Activated T-cell treated with anti-CD3 and anti-CD28 coated beads, Interleukin-2, amount 50 U/mL, for 48 hours (primary cell): ENCODE data around the gene ACYP2.

Experiments used
- DNase-seq, 2 experiments: peaks; one replicate each; pipeline ENCODE4 v3.0.0-alpha.2; 2020

ACYP2 gene

DNA sequence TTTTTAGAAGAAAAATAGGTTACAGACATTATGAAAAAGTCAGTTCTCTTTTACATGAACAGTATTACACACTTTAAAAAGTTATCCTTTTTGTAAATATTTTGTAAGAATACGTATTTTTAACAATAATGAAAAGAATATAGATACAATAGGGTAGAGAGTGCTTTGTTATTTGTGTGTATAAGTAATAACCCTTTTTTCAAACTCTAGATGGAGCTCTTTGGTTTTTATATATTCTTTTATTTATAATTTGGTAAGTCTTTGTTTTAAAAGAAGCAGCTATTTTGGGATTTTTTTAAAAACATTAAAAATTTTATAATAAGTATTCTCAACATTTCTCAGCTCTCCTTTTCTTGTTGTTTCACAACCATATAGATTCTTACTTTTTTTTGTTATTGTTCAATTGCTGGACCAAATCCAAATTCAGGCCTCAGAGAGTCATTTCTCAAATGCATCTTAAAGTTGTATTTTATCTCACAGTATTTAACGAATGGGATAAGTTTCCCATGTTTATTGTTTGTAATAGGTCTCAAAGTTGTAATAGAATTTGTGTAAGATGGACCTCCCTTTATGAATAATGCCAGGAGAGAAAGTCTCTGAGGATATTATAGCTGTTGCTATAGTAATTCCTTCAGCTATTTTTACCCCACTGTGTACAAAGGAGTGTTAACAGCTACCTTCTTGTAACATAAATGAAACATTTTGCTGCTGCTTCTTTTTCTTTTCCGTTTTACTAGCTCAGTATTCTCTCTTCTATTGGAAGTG, 46.4 kb downstream of the ACYP2 start:
- no peak for DNase-seq

DNA sequence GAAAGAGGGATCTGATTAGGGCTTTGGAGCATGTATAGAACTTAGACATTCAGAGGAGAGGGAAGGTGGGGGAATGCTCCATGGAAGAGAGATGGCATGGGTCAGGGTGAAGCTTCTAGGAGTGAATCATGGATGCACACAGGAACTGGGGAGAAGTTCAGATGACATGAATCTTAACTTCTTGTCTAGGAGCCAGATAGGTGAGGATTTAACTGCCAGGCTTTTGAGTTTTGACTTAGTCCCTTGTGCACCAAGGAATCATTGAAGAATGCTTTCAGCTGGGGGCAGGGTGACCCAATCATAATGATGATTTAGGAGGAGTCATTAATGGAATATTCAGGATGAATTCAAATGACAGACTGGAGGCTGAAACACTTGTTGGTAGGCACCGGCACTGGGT, 48.7 kb downstream of the ACYP2 start:
- no peak for DNase-seq

DNA sequence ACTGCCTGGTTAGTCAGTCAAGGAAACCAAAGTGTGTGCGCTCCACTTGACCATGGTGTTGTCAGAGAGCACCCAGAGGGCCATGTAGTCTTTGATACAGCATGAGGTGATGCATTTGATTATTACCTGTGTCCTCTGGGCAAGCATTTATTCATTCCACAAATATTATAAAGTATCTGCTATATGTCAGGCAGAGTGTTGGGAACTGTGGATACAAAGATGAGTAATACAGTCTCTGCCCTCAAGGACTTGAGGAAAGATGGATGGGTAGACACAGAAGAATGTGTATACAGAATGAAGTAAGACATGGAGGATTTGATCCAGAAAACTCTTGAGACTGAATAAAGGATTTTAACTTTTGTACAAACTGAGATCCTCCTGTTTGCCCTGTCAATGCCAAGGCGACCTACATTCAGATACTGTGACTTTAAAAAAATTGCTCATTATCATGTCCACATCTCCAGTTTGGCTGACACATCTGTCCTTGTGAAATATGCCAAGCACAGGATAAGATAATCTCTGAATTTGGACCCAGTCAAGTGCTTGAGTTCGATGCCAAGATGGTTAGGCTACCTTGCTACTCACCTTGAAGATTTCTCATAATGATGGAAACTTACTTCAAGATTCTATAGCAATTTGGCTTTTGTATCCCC, 50.8 kb downstream of the ACYP2 start:
- no peak for DNase-seq

DNA sequence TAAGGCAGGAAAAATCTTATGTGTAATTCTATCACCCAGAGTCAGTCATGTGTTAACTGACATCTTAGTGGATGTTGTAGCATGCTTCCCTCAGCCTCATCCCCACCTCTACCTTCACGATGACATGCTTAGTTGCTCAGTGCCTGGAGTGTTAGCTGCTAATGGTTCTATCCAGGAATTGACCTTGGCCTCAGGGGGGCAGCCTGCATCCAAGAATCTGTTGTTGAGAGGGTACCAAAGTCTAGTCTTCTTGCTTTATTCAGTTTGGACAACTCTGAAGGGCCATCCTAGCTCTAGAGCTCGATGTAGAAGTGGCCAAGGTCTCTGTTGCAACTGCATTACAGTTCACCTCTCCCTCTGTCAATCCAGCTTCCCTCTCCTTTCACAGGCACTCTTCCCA, 61.2 kb downstream of the ACYP2 start:
- DNase-seq: no peak

DNA sequence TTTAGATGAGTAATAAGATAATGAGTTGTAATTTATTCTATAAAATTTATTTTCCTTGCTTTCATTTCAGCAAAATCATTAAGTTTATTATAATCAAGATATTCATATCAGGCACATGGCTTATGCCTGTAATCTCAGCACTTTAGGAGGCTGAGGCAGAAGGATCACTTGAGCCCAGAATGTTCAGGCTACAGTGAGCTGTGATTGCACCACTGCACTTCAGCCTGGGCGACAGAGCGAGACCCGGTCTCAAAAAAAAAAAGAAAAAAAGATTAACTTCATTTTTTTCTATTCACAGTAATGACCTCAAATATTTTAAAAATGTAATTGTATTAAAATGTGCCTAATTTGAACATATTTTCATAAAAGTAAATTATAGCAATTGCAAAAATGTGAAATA, 67.9 kb downstream of the ACYP2 start:
- DNase-seq: no peak

DNA sequence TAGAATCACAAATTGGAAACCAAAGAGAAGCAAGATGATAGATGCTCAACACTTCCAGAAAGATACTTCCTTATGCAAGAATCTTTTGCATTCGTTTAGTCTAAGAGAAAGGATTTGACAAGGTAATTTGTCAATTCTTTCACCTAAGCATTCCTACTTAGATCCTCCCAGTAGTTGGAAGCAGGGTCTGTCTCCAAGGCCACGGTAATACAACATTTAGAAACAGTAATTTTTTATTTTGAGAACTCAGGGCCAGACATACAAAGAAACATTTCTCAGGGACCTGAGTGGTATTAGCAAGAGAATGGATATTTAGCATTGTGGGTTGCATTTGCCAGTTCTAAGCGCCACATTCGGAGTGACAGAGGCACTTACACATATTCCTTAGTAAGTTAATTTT, 68.6 kb downstream of the ACYP2 start:
- DNase-seq: no peak

DNA sequence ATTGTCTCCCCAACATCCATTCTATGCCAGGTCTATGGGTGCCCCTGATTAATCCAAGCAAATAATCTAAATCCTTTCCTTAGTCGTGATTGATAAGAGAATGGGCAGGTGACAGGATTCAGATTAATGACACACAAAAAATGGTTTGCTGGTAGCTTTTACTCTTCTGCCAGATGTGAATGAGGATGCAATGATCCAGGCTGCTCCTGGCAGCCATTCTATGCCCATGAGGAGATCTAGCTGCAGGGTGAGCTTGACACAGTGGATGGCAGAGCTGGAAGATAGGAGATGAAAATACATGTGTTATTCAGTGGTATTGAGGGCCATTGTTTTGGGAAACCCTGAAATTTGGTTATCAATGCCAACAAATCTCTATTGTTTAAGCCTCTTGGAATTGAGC, 69.7 kb downstream of the ACYP2 start:
- DNase-seq: no peak

DNA sequence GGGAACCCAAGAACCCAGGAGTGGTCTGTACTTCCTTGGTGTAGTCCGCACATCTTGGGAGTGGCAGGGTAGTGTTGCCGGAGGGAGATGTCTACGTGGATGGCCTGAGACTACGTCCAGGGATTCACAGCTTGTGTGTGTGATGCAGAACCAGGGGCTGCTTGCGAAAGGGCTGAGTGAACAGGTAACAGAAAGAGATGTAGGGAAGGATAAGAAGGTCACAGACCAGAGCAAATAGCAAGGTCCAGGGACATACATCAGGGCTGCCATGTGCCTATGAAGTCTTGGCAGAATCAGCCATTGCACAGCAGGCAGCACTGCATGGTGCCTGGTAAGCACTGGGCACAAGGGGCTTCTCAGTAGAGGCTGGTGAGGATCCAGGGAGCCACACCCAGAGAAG, 71.9 kb downstream of the ACYP2 start:
- no peak for DNase-seq

DNA sequence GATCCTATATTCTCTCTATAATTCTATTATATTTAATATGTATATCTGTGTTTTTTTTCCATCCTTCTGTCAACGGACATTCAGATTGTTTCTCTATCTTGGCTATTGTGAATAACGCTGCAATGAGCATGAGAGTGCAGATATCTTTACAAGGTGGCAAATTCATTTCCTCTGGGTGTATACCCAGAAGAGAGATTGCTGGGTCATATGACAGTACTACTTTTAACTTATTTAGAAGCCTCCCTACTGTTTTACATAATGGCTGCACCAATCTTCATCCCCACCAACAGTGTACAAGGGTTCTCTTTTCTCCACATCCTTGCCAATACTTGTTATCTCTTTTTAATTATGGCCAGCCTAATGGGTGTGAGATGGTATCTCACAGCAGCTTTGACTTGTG, 74.1 kb downstream of the ACYP2 start:
- no peak for DNase-seq

DNA sequence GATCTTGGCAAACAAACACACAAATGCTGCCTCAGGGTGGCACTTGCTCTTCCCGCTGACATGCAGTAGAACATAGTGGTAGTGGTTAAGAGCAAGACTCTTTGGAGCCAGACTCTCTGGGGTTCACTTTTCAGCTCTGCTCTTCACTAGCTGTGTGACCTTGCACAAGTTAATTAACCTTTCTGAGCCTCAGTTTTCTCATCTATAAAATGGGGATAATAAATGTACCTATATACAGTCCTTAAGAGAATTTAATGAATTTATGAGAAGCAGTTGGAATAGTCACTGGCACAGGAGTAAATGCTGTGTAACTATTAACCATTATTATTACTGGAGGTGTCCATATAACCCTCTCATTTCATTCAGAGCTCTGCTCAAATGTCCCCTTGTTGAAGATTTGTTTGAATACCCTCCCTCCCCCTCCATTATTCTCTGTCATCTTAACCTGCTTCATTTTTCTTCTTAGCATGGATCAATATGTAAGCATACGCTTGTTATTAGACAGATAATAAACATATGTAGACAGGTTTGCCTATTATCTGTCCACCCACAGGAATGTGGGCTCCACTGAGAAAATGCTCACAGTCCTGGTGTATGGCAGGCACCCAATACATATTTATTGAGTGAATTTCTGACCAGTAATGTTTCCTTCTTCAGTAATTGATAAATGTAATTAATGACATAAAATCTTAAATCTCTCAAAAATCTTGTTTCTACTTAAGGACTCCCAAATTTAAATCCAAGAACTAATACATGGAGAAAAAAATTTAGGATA, 76.1 kb downstream of the ACYP2 start:
- DNase-seq: no peak

DNA sequence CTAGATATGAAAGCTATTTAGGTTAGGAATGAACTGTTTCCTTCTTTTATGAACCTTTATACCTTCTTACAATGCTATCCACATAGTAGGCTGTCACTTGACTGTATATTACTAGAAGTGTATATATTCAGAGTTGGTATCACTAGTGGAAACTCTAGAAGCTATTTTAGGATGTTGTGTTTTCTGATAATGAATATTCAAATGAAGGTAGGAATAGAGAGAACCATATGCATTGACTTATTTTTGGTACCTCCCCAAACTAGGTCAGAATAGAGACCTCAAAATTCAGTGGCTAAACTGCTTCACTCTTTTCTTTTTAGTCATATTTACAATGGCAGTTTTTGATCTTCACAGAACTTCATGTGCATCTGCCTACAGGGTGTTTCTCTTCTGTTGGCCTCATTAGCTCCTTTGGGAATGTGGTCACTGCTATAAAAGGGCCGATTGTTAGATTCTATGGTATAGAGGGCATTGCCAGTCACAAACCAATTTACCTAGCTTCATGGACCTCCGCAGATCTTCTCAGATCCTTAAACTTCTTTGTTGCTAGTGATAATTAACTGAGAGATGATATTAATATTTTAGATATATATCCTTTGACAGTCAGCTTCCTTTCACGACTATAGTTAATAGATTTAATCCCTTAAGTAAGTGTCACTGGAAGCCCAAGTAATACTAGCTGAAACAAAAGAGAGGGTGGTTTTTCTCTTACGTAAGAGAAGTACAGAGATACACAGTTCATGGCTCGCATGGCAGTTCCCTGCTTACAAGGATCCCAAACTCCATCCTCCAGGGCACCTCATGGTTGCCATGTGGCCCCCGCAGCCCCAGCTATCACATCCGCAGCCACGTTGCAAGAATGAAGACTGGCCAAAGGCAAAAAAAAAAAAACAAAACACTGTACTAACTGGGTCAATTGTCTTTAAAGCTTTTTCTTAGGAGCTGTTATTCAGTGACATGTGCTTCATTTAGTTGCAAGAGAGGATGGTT, 79.6 kb downstream of the ACYP2 start:
- DNase-seq: no peak

DNA sequence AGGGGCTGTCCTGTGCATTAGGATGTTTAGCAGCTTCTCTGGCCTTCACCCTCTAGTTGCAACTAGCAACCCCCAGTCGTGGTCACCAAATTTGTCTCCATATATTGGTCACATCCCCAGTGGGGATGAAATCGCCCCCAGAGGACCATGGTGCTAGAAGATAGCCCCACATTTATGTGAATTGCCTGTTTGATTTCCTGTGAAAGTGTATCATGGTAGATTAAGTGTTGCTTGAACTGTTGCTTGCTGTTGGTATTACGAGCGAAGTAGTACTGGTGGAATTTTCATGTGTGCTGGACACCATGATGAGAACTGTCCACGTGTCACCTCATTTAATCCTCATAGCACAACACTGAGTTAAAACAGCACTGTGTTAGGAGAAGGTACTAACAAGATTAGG, 81.2 kb downstream of the ACYP2 start:
- no peak for DNase-seq

DNA sequence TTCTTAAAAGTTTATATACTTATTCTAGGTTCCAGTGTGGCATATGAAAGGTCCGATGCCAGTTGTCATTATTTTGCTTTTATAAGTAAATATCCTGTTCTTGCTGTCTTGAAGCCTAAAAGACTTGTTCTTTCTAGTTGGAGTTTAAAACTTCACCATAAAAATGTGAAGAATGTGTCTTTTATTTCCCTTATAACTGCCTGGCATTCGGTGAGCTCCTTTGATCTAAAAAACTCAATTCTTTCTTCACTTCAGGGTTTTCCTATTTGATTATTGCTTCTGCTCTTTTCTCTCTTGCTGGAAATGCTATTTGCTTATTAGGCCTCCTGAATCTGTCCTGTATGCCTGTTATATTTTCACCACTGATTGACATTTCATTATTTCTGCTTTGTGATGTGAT, 89.1 kb downstream of the ACYP2 start:
- DNase-seq: no peak

DNA sequence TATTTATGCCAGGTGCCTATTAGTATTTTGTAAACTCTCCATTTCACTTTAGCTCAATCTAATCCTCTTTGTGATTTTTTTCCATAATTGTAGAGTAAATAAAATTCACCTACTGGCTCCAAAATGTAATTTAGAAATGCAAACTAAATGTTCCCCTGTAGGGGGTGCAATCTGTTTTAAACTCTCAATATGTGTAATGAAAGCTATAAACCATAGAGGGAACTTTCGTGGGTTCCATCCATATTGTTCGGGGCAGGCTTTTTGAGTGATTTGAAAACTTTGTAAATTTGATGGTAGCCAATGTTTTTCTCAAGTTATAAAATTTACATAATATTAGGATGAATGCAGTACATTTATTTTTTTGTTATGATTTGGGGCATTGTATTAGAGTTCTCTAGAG, 91.2 kb downstream of the ACYP2 start:
- no peak for DNase-seq

DNA sequence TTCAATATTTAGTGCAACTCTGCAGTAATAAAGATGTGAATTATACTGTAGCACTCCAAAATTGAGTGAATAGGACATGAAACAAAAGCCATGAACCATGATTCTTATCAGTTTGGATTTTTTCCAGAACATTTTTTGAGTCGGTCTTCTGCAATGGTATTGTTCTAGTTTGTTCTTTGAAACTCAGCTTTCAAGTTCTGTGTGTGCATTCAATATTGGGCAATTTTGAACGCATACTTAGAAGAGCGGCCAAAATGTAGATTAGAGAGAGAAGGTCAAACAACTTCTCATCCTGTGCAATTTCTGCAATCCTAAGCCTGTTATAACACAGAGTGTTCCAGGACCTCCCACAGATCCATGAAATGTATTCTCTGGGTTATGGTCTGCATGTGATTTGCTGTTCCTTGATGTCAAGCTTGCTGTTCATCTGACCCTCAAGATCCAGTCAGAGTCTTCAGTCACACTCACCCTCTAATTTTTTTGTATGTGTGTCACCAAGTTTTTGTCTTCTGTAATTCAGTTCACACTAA, 92.3 kb downstream of the ACYP2 start:
- no peak for DNase-seq

DNA sequence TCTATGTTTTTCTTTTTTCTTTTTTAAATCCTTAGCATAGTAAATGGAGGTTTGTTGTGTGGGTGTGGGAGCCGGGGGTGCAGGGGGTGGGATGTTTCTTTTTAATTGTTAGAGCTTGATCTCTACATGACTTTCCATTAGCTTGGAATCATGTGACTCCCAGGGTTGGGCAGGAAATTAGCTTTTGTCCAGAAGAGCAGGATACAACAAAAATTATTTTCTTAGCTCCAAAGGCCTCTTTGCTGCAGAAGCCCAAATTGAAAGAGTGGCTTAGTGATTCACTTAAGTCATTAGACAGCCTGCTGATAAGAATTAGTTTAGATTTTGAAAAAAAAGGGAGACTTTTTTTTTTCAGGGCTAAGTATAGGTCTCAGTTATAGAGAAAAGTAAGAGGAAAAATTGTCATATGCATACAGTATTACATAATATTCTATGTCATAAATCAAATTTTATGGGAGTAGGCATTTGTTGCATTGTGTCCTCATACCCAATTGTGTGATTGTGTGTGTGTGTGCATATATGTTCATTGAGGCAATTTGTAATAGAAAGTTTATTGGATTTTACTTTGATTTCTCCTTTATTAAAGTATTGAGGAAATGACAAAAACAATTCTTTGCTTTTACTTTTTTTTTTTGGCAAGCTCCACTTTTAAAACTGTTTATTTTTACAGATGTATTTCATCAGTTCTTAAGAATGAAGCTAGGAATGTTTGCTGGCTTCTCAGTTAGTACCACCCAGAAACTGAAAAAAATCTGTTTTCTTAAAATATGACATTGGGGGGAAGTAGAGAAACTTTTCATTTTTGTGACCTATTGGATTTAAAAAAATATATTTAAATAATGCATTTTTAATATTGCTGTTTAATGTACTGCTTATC, 93.2 kb downstream of the ACYP2 start:
- no peak for DNase-seq

DNA sequence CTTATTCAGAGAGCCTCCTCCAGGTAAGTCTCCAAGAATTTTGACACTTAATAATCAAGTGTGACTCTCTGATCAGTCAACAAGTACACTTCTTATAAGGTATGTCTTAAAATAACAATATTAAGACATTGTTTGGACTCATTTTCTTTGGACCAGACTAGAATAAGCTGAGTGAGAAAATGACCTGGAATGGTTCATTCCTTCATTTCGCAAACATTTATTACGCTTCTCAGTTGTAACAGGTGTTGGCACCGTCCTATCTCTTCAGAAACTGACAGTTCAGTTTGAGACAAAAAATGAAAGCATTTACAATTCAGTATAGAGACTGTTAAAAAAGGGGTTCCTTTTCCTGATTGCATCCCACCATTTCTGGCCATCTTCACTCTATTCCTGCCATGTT, 94.0 kb downstream of the ACYP2 start:
- DNase-seq: no peak

DNA sequence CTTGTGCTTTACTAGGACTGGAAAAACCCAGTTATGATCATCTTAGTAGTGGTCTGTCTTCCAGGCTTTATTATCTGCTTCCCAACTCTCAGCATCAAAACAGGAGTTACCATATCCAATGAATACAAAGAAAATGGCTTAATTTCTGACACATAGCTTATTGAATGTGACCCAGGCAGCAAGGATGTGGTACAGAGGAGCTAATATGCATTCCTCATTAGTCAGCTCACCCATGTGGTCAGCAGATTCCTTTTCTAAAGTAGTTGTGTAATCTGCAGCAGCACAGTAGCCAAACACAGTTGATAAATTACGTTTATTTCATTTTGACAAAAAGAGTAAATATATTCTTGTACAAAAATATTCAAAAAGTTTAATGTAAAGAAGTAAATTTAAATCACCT, 97.0 kb downstream of the ACYP2 start:
- no peak for DNase-seq

DNA sequence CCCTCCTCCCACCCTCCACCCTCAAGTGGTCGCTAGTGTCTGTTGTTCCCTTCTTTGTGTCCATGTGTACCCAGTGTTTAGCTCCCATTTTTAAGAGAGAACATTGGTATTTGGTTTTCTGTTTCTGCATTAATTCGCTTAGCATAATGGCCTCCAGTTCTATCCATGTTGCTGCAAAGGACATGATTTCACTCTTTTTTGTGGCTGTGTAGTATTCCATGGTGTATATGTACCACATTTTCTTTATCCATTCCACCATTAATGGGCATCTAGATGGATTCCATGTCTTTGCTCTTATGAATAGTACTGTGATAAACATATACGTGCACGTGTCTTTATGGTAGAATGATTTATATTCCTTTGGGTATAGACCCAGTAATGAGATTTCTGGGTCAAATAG, 97.7 kb downstream of the ACYP2 start:
- DNase-seq: no peak

DNA sequence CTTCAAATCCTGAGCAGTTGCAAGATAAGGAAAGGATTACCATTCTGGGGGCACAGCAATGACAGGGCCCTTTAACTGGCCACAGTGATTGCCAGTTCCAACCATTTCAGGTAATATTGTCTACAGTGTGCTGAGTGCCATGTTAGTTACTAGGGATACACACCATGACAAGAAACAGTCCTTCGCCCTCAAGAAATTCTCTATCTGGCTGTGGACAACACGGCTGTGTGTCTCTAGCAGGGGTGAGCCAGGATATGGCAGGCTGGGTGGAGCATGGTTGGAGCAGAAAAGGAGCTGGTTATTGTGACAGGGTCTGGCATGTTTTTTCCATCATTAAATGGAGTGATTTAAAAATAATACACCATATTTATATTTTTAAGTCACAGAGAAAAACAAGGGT, 109.6 kb downstream of the ACYP2 start:
- no peak for DNase-seq

DNA sequence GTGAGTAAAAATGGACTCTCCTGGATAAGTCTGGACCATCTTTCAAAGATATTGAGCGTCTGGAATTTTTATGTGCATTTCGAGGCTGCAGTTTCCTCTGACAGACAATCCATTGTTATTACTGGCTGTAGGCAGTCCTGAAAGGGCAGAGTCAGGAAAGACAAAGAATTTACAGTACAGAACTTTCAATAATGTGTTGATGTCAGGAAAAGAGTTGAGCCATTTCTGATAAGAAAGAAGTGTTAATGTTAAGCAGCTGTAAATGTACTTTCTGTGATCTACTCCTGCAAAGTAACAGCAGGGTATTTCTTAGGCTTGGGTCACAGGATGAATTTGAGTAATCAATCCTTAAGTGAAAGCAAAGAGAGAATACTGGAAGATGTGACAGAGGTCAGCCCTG, 110.8 kb downstream of the ACYP2 start:
- DNase-seq: no peak

DNA sequence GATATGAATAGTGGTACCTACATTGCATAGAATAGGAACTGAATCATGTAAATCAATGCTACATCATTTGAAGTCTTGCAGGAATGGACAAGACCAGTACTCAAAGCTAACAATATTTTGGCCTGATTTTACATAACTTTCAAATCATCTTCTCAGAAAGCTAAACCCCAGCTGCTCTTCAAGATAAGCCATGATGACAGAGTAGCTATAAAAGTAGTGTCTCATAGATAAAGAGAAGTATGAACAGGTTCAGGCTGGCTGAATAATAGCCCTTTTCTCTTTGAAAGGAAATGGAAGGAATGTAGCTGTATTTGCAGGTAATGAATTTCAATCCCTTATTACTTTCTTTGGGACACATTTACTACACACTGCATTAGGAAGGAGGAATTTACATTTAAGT, 112.4 kb downstream of the ACYP2 start:
- DNase-seq: no peak
